Thyroid gland (tissue), 4 donors: ENCODE measurements around the gene NF1. TPM values are rescaled to one million over a fixed set of nuclear protein-coding genes. Genes with fewer than 3 reads are reported as not detected.
"Not testable (repeated sequence)": the region's sequence is repeated elsewhere in the genome, so short reads cannot be mapped to it uniquely, and the experiment has no call there.

Experiments
- DNase-seq, 2 donors: peaks; one replicate each; pipeline ENCODE4 v3.0.0-alpha.2; 2019
- H3K27ac ChIP-seq, 3 donors: fragments of 200-600 bp; sonication (generic); 1 replicate in 2 of 3; 2 replicates in 1 of 3; pipeline ENCODE4 v1.5.1; 2016 to 2019; ENCODE audit warnings: mild to moderate bottlenecking in 1 of 3, moderate library complexity in 1 of 3
- H3K27me3 ChIP-seq: fragments of 200-600 bp; sonication (generic); one replicate; pipeline ENCODE4 v1.5.1; 2019
- H3K36me3 ChIP-seq, 2 donors: fragments of 200-600 bp; sonication (generic); one replicate each; pipeline ENCODE4 v1.5.1; 2016 to 2019
- H3K4me1 ChIP-seq, 2 donors: fragments of 200-600 bp; sonication (generic); one replicate each; pipeline ENCODE4 v1.5.1; 2017 to 2019
- H3K4me3 ChIP-seq, 3 donors: fragments of 200-600 bp; sonication (generic); replicated peaks in 1 of 3; 1 replicate in 2 of 3; 2 replicates in 1 of 3; pipeline ENCODE4 v1.5.1; 2016; ENCODE audit warnings: mild to moderate bottlenecking in 1 of 3
- H3K9me3 ChIP-seq: fragments of 200-600 bp; sonication (generic); one replicate; pipeline ENCODE4 v1.5.1; 2017
- POLR2A ChIP-seq, 2 donors: fragments of 450-650 bp; IDR thresholded peaks; one replicate each; pipeline ENCODE4 v1.6.1; 2017; ENCODE audit warnings: antibody characterized with exemption in 2 of 2, mild to moderate bottlenecking in 2 of 2, moderate library complexity in 1 of 2
- WGBS, 2 donors: methylation state at CpG; one replicate each; pipeline ENCODE4 v1.1.5; 2017; 5-methylcytosine and 5-hydroxymethylcytosine counted together
- intact Hi-C: fragments of 100-400 bp; cut with DNase I; formaldehyde crosslinking; loops from one replicate; pipeline ENCODE4 v1.15.1; 2023
- total RNA-seq, 4 donors: library from RNA; depleted of rRNA; stranded (reverse); fragments of >200 nt; gene quantifications; one replicate each; pipeline ENCODE4 v1.2.3, GENCODE V29; 2016
- TF ChIP-seq, protein P1 (sequence below), 6 experiments: fragments of 200-600 bp in 3 of 6; fragments of 450-650 bp in 3 of 6; sonication (generic) in 3 of 6; IDR thresholded peaks; one replicate each; pipeline ENCODE4 v1.5.1; 2016 to 2019; ENCODE audit warnings: antibody characterized with exemption in 6 of 6, mild to moderate bottlenecking in 2 of 6, inconsistent platforms in 1 of 6, moderate library complexity in 1 of 6

NF1 gene
- total RNA-seq, 4 donors from 2014 or later: 102 to 208 (median 129) TPM

DNA sequence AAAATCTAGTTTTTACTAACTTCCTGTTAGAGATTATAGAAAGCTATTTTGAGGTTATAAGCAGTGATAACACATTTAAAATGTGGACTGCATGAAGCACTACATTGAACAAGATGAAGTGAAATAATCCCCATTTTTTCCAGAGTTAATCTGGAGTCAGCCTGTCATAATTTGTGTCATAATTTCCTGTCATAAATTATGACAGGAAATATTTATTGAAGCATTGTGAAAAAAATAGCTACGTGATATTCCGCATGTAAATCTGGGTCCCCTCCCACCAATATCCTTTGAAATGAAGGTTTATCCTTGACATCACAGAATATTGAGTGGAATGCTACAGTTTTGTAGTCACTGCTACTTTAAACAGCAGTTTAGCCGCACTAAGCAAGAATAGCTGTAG is 162.2 kb downstream of the NF1 start:
- Histone ChIP-seq H3K27ac (no peak overlapping the region), H3K4me1 (no peaks in the 10 kb centered on the region), H3K36me3 (peaks cover 3 to 4% of the 10 kb centered on the region in 2 donors), H3K4me3 (no peak overlapping the region), H3K27me3 (no peaks in the 10 kb centered on the region), H3K9me3 (no peaks in the 10 kb centered on the region)
- TF ChIP-seq POLR2A (IDR thresholded peaks at IDR 0.05): no peak
- TF ChIP-seq, protein P1, sequence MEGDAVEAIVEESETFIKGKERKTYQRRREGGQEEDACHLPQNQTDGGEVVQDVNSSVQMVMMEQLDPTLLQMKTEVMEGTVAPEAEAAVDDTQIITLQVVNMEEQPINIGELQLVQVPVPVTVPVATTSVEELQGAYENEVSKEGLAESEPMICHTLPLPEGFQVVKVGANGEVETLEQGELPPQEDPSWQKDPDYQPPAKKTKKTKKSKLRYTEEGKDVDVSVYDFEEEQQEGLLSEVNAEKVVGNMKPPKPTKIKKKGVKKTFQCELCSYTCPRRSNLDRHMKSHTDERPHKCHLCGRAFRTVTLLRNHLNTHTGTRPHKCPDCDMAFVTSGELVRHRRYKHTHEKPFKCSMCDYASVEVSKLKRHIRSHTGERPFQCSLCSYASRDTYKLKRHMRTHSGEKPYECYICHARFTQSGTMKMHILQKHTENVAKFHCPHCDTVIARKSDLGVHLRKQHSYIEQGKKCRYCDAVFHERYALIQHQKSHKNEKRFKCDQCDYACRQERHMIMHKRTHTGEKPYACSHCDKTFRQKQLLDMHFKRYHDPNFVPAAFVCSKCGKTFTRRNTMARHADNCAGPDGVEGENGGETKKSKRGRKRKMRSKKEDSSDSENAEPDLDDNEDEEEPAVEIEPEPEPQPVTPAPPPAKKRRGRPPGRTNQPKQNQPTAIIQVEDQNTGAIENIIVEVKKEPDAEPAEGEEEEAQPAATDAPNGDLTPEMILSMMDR (IDR thresholded peaks at IDR 0.05): no peak
- intact Hi-C loops: no loop called here
- no peak for DNase-seq
- WGBS, 2 donors: 83 to 85% methylated on average over 3 of the region's 3 CpGs

DNA sequence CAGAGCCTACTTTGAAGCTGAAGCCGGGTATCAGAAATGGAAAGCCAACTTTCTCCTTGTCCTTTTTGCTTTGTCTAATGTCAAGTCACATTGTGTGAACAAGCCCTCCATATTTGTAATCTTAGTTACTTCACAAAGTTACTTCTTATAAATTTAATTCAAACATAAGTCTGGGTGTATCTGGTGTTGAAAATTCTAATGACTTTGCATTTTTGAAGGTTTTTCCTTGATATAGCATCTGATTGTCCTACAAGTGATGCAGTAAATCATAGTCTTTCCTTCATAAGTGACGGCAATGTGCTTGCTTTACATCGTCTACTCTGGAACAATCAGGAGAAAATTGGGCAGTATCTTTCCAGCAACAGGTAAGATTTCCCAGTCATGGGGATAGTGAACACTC is 165.4 kb downstream of the NF1 start:
- H3K27me3 ChIP-seq: no peaks in the 10 kb centered on the region
- intact Hi-C loops: no loop called here
- H3K27ac ChIP-seq: no peak overlapping the region
- 95 to 97% methylated on average over 3 of the region's 3 CpGs for WGBS, 2 donors
- no peaks in the 10 kb centered on the region for H3K9me3 ChIP-seq
- peaks cover 3 to 4% of the 10 kb centered on the region in 2 donors for H3K36me3 ChIP-seq
- no peak overlapping the region for H3K4me3 ChIP-seq
- TF ChIP-seq, protein P1 (IDR thresholded peaks at IDR 0.05): no peak
- TF ChIP-seq POLR2A (IDR thresholded peaks at IDR 0.05): no peak
- DNase-seq: no peak
- H3K4me1 ChIP-seq: no peaks in the 10 kb centered on the region

DNA sequence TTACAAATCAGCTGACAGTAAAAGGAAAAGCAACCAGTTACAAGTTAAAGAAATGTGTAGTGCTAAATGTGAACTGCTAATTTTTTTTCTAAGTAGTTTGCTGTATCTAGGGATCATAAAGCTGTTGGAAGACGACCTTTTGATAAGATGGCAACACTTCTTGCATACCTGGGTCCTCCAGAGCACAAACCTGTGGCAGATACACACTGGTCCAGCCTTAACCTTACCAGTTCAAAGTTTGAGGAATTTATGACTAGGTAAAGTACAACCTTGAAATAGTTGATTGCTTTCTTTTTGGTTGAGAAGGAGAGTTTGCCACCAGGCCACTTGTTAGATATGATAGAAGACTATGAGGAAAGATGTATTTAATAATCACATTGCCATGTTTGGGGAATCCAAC is 166.8 kb downstream of the NF1 start:
- Histone ChIP-seq H3K27ac (no peak overlapping the region), H3K36me3 (peaks cover 3 to 9% of the 10 kb centered on the region in 2 donors), H3K27me3 (no peaks in the 10 kb centered on the region), H3K4me3 (no peak overlapping the region), H3K9me3 (no peaks in the 10 kb centered on the region), H3K4me1 (no peaks in the 10 kb centered on the region)
- DNase-seq: no peak
- intact Hi-C loops: no loop called here
- TF ChIP-seq, protein P1 (IDR thresholded peaks at IDR 0.05): no peak
- TF ChIP-seq POLR2A (IDR thresholded peaks at IDR 0.05): no peak
- WGBS, 2 donors: 90 to 91% methylated on average over 1 of the region's 1 CpG

DNA sequence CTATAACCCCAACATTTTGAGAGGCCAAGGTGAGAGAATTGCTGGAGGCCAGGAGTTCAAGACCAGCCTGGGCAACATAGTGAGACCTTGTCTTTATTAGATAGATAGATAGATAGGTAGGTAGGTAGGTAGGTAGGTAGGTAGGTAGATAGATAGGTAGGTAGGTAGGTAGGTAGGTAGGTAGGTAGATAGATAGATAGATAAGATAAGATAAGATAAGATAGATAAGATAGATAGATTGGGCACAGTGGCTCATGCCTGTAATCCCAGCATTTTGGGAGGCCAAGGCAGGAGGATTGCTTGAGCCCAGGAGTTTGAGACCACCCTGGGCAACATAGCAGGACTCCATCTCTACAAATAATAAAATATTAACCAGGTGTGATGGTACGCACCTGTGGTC is 168.1 kb downstream of the NF1 start:
- H3K27me3 ChIP-seq, H3K4me3 ChIP-seq, DNase-seq, H3K36me3 ChIP-seq, H3K4me1 ChIP-seq, H3K27ac ChIP-seq, H3K9me3 ChIP-seq, intact Hi-C loops: not testable (repeated sequence)
- WGBS, 2 donors: 98 to 100% methylated on average over 1 of the region's 1 CpG

DNA sequence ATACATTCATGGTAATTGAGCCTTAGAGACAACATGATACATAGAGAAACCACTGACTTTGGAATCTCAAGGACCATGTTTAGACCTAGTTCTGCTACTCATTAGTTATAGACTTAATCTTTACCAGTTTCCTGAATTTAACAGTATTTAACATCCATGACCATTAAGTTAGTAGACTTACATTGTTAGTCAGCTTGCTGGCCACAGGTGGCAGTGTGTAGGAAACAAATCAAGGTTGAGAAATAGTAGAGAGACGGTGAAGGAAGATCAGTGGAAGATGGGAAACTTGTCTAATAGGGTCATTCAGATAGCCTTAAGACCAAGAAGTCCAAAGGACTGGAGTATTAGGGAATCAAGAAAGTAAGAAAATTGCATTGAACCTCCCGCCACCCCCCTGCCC is 171.3 kb downstream of the NF1 start:
- 92 to 95% methylated on average over 2 of the region's 2 CpGs for WGBS, 2 donors
- no peaks in the 10 kb centered on the region for H3K9me3 ChIP-seq
- TF ChIP-seq, protein P1 (IDR thresholded peaks at IDR 0.05): no peak
- TF ChIP-seq POLR2A (IDR thresholded peaks at IDR 0.05): no peak
- DNase-seq: no peak
- H3K27me3 ChIP-seq: no peaks in the 10 kb centered on the region
- intact Hi-C loops: no loop called here
- H3K36me3 ChIP-seq: peaks cover 0 to 7% of the 10 kb centered on the region in 2 donors
- peaks cover 12 to 19% of the 10 kb centered on the region in 2 donors for H3K4me1 ChIP-seq
- no peak overlapping the region for H3K4me3 ChIP-seq
- no peak overlapping the region for H3K27ac ChIP-seq
